Activated CD4-positive, alpha-beta memory T cell treated with anti-CD3 and anti-CD28 coated beads, Interleukin-2, amount 10 ng/mL, durations not matched to agents 7 days and 5 days (primary cell): ENCODE measurements around the gene DNAJC18. TPM values are rescaled to one million over a fixed set of nuclear protein-coding genes. Genes with fewer than 3 reads are reported as not detected.

Experiments used
- CTCF ChIA-PET: fragments of 350-600 bp; sonication (Branson Sonifier 250); formaldehyde crosslinking; loops from one replicate; lab custom pipeline; 2021; ENCODE audit warnings: antibody characterized with exemption, inconsistent platforms; lab: Charles Lee
- POLR2A ChIA-PET: fragments of 350-600 bp; sonication (Branson Sonifier 250); formaldehyde crosslinking; loops from one replicate; lab custom pipeline; 2021; ENCODE audit warnings: antibody characterized with exemption; lab: Charles Lee
- DNase-seq: peaks from one replicate; pipeline ENCODE4 v3.0.0-alpha.2; 2020
- H3K27ac Mint-ChIP-seq: one replicate; pipeline ENCODE4 v1.8.0; 2021; ENCODE audit warnings: mild to moderate bottlenecking, mixed read lengths
- H3K27me3 Mint-ChIP-seq: one replicate; pipeline ENCODE4 v1.8.0; 2021; ENCODE audit warnings: mixed read lengths
- H3K36me3 Mint-ChIP-seq: one replicate; pipeline ENCODE4 v1.8.0; 2021; ENCODE audit warnings: low read depth, mixed read lengths
- H3K4me1 Mint-ChIP-seq: one replicate; pipeline ENCODE4 v1.8.0; 2021; ENCODE audit warnings: mixed read lengths
- H3K4me3 Mint-ChIP-seq: one replicate; pipeline ENCODE4 v1.8.0; 2021; ENCODE audit warnings: mild to moderate bottlenecking, mixed read lengths
- H3K9me3 Mint-ChIP-seq: one replicate; pipeline ENCODE4 v1.8.0; 2021; ENCODE audit warnings: mixed read lengths
- total RNA-seq, 2 experiments: library from RNA; stranded (reverse); gene quantifications; one replicate each; pipeline ENCODE4 v1.2.3, GENCODE V29; 2021

Gene DNAJC18
- total RNA-seq, 2 experiments from 2014 or later, result 16.1 to 17.0 TPM

- Mint-ChIP-seq H3K27ac (peak overlapping the region; percentile 98), H3K27me3 (no peaks in the 10 kb centered on the region), H3K4me3 (peak overlapping the region; percentile 68), H3K36me3 (no peaks in the 10 kb centered on the region), H3K9me3 (no peaks in the 10 kb centered on the region), H3K4me1 (peaks cover 61% of the 10 kb centered on the region)
- CTCF ChIA-PET, result interaction anchor here (1.1 to 4.4 kb wide), 8 partner anchors 11 to 53 kb away, joined by 3 to 20 read pairs (median 8); partner anchors contain the start of genes DNAJC18, SMIM33 and STING1
- POLR2A ChIA-PET, result interaction anchor here (0.7 to 6.9 kb wide), 16 partner anchors 9 to 179 kb away, joined by 3 to 73 read pairs (median 6); partner anchors contain the start of genes DNAJC18, SMIM33 and STING1
- peak; percentile 49 for DNase-seq
Measured at GRCh38 chr5:139459451-139459934, 20.2 kb upstream of the DNAJC18 start.

GRCh38 chr5:139458580-139459407 lies 19.5 kb upstream of the DNAJC18 start:
- H3K4me1 Mint-ChIP-seq, result peaks cover 68% of the 10 kb centered on the region
- H3K27ac Mint-ChIP-seq, result peak overlapping the region; percentile 98
- no peaks in the 10 kb centered on the region for H3K36me3 Mint-ChIP-seq
- H3K4me3 Mint-ChIP-seq, result peak overlapping the region; percentile 68
- DNase-seq, result peak; percentile 90
- POLR2A ChIA-PET, result interaction anchor here (0.7 to 6.9 kb wide), 20 partner anchors 9 to 178 kb away, joined by 3 to 73 read pairs (median 6); partner anchors contain the start of genes DNAJC18, SMIM33 and STING1
- CTCF ChIA-PET, result interaction anchor here (0.7 to 4.4 kb wide), 11 partner anchors 11 to 103 kb away, joined by 3 to 20 read pairs (median 7); partner anchors contain the start of genes DNAJC18 and STING1
- H3K9me3 Mint-ChIP-seq, result no peaks in the 10 kb centered on the region
- H3K27me3 Mint-ChIP-seq, result no peaks in the 10 kb centered on the region

GRCh38 chr5:139457653-139458306 lies 18.5 kb upstream of the DNAJC18 start:
- peaks cover 71% of the 10 kb centered on the region for H3K4me1 Mint-ChIP-seq
- H3K36me3 Mint-ChIP-seq, result no peaks in the 10 kb centered on the region
- peak overlapping the region; percentile 98 for H3K27ac Mint-ChIP-seq
- no peaks in the 10 kb centered on the region for H3K27me3 Mint-ChIP-seq
- peak; percentile 55 for DNase-seq
- H3K9me3 Mint-ChIP-seq, result no peaks in the 10 kb centered on the region
- ChIA-PET POLR2A (interaction anchor here (0.7 to 6.9 kb wide), 11 partner anchors 10 to 103 kb away, joined by 3 to 73 read pairs (median 20); partner anchors contain the start of genes DNAJC18, SMIM33, STING1 and UBE2D2), CTCF (interaction anchor here (0.7 to 4.4 kb wide), 12 partner anchors 10 to 659 kb away, joined by 3 to 20 read pairs (median 4); partner anchors contain the start of genes DNAJC18 and STING1)
- H3K4me3 Mint-ChIP-seq, result no peak overlapping the region

GRCh38 chr5:139457241-139457640 lies 17.9 kb upstream of the DNAJC18 start:
- ChIA-PET CTCF (interaction anchor here (1.2 to 4.4 kb wide), 7 partner anchors 9 to 40 kb away, joined by 3 to 20 read pairs (median 8); partner anchors contain the start of genes DNAJC18 and STING1), POLR2A (interaction anchor here (0.6 to 6.9 kb wide), 9 partner anchors 10 to 105 kb away, joined by 3 to 73 read pairs (median 24); partner anchors contain the start of genes DNAJC18, SMIM33, STING1 and UBE2D2)
- no peaks in the 10 kb centered on the region for H3K9me3 Mint-ChIP-seq
- H3K4me3 Mint-ChIP-seq, result no peak overlapping the region
- peaks cover 71% of the 10 kb centered on the region for H3K4me1 Mint-ChIP-seq
- no peaks in the 10 kb centered on the region for H3K27me3 Mint-ChIP-seq
- no peak for DNase-seq
- H3K36me3 Mint-ChIP-seq, result no peaks in the 10 kb centered on the region
- peak overlapping the region; percentile 98 for H3K27ac Mint-ChIP-seq

GRCh38 chr5:139456776-139457175 lies 17.5 kb upstream of the DNAJC18 start:
- POLR2A ChIA-PET, result interaction anchor here (0.6 to 6.9 kb wide), 6 partner anchors 12 to 106 kb away, joined by 3 to 73 read pairs (median 4); partner anchors contain the start of gene DNAJC18
- no peak for DNase-seq
- Mint-ChIP-seq H3K9me3 (no peaks in the 10 kb centered on the region), H3K4me3 (no peak overlapping the region), H3K27me3 (no peaks in the 10 kb centered on the region), H3K36me3 (no peaks in the 10 kb centered on the region), H3K27ac (peak overlapping the region; percentile 98), H3K4me1 (peaks cover 69% of the 10 kb centered on the region)
- CTCF ChIA-PET, result interaction anchor here (1.4 to 4.4 kb wide), 4 partner anchors 14 to 34 kb away, joined by 3 to 20 read pairs (median 10); partner anchors contain the start of gene STING1

GRCh38 chr5:139454568-139455290 lies 15.4 kb upstream of the DNAJC18 start:
- peak overlapping the region; percentile 0 for H3K27ac Mint-ChIP-seq
- ChIA-PET CTCF (interaction anchor here (0.7 to 0.9 kb wide), 3 partner anchors 15 to 32 kb away, joined by 3 read pairs; partner anchors contain the start of gene DNAJC18), POLR2A (interaction anchor here (1.7 to 6.9 kb wide), 3 partner anchors 12 to 27 kb away, joined by 6 to 73 read pairs (median 24); partner anchors contain the start of genes DNAJC18 and STING1)
- no peak for DNase-seq
- H3K27me3 Mint-ChIP-seq, result no peaks in the 10 kb centered on the region
- no peaks in the 10 kb centered on the region for H3K36me3 Mint-ChIP-seq
- H3K4me3 Mint-ChIP-seq, result no peak overlapping the region
- peaks cover 50% of the 10 kb centered on the region for H3K4me1 Mint-ChIP-seq
- H3K9me3 Mint-ChIP-seq, result no peaks in the 10 kb centered on the region

GRCh38 chr5:139453683-139454567 lies 14.6 kb upstream of the DNAJC18 start:
- ChIA-PET CTCF (no interaction called here), POLR2A (interaction anchor here (1.7 to 6.9 kb wide), 3 partner anchors 12 to 28 kb away, joined by 6 to 73 read pairs (median 24); partner anchors contain the start of genes DNAJC18 and STING1)
- H3K4me1 Mint-ChIP-seq, result peaks cover 44% of the 10 kb centered on the region
- H3K9me3 Mint-ChIP-seq, result no peaks in the 10 kb centered on the region
- H3K36me3 Mint-ChIP-seq, result peaks cover 2% of the 10 kb centered on the region
- H3K27me3 Mint-ChIP-seq, result no peaks in the 10 kb centered on the region
- peak overlapping the region; percentile 6 for H3K4me3 Mint-ChIP-seq
- peak overlapping the region; percentile 0 for H3K27ac Mint-ChIP-seq
- peak; percentile 55 for DNase-seq

- Mint-ChIP-seq H3K4me3 (no peak overlapping the region), H3K27me3 (no peaks in the 10 kb centered on the region), H3K9me3 (no peaks in the 10 kb centered on the region), H3K36me3 (peaks cover 7% of the 10 kb centered on the region), H3K27ac (no peak overlapping the region), H3K4me1 (peaks cover 45% of the 10 kb centered on the region)
- CTCF ChIA-PET, result no interaction called here
- POLR2A ChIA-PET, result no interaction called here
- DNase-seq, result no peak
Measured at GRCh38 chr5:139451878-139452660, 12.7 kb upstream of the DNAJC18 start.

- CTCF ChIA-PET, result interaction anchor here (0.5 kb wide), 1 partner anchor 252 kb away, joined by 3 read pairs; no protein-coding TSS in a partner anchor
- no peak for DNase-seq
- no peaks in the 10 kb centered on the region for H3K27me3 Mint-ChIP-seq
- no peaks in the 10 kb centered on the region for H3K9me3 Mint-ChIP-seq
- H3K4me1 Mint-ChIP-seq, result peaks cover 47% of the 10 kb centered on the region
- peaks cover 7% of the 10 kb centered on the region for H3K36me3 Mint-ChIP-seq
- POLR2A ChIA-PET, result interaction anchor here (3.7 kb wide), 1 partner anchor 13 kb away, joined by 20 read pairs; the partner anchor contains the start of gene DNAJC18
- no peak overlapping the region for H3K4me3 Mint-ChIP-seq
- H3K27ac Mint-ChIP-seq, result no peak overlapping the region
Measured at GRCh38 chr5:139451176-139451575, 11.9 kb upstream of the DNAJC18 start.
